T-helper 1 cell treated with Interleukin-12 subunit alpha and Interleukin-12 subunit beta and Interleukin-4 antibody, amounts not matched to agents 30 μg/mL and 1 μg/mL, for 36 hours (primary cell): ENCODE data around the gene CIBAR2.

Source experiments
- H3K27ac Mint-ChIP-seq: one replicate; pipeline ENCODE4 v1.8.0; 2021; ENCODE audit warnings: mild to moderate bottlenecking, mixed read lengths
- H3K27me3 Mint-ChIP-seq: one replicate; pipeline ENCODE4 v1.8.0; 2021; ENCODE audit warnings: low read depth, mixed read lengths
- H3K36me3 Mint-ChIP-seq: one replicate; pipeline ENCODE4 v1.8.0; 2021; ENCODE audit warnings: low read depth, mixed read lengths
- H3K4me1 Mint-ChIP-seq: one replicate; pipeline ENCODE4 v1.8.0; 2021; ENCODE audit warnings: low read depth, mixed read lengths
- H3K4me3 Mint-ChIP-seq: one replicate; pipeline ENCODE4 v1.8.0; 2021; ENCODE audit warnings: mild to moderate bottlenecking, moderate library complexity, mixed read lengths
- H3K9me3 Mint-ChIP-seq: one replicate; pipeline ENCODE4 v1.8.0; 2021; ENCODE audit warnings: mixed read lengths

CIBAR2 gene

GRCh38 chr16:85079785-85080570, 32.3 kb downstream of the CIBAR2 start:
- Mint-ChIP-seq H3K27me3 (no peaks in the 10 kb centered on the region), H3K36me3 (peaks cover 8% of the 10 kb centered on the region), H3K4me1 (peaks cover 1% of the 10 kb centered on the region), H3K9me3 (no peaks in the 10 kb centered on the region), H3K27ac (no peak overlapping the region), H3K4me3 (no peak overlapping the region)

GRCh38 chr16:85078952-85079351, 33.3 kb downstream of the CIBAR2 start:
- Mint-ChIP-seq H3K9me3 (no peaks in the 10 kb centered on the region), H3K36me3 (peaks cover 8% of the 10 kb centered on the region), H3K27ac (no peak overlapping the region), H3K27me3 (no peaks in the 10 kb centered on the region), H3K4me1 (peaks cover 1% of the 10 kb centered on the region), H3K4me3 (no peak overlapping the region)

- Mint-ChIP-seq H3K4me1 (peaks cover 1% of the 10 kb centered on the region), H3K36me3 (peaks cover 8% of the 10 kb centered on the region), H3K27ac (no peak overlapping the region), H3K27me3 (no peaks in the 10 kb centered on the region), H3K4me3 (no peak overlapping the region), H3K9me3 (no peaks in the 10 kb centered on the region)
These were observed 34.0 kb downstream of the CIBAR2 start for GRCh38 chr16:85078226-85078625.

GRCh38 chr16:85077576-85078125, 34.6 kb downstream of the CIBAR2 start:
- Mint-ChIP-seq H3K4me1 (no peaks in the 10 kb centered on the region), H3K9me3 (no peaks in the 10 kb centered on the region), H3K4me3 (no peak overlapping the region), H3K36me3 (peaks cover 8% of the 10 kb centered on the region), H3K27ac (no peak overlapping the region), H3K27me3 (no peaks in the 10 kb centered on the region)

GRCh38 chr16:85077039-85077438, 35.2 kb downstream of the CIBAR2 start:
- H3K27me3 Mint-ChIP-seq: no peaks in the 10 kb centered on the region
- H3K4me3 Mint-ChIP-seq: no peak overlapping the region
- H3K36me3 Mint-ChIP-seq: peaks cover 8% of the 10 kb centered on the region
- H3K9me3 Mint-ChIP-seq: no peaks in the 10 kb centered on the region
- no peak overlapping the region for H3K27ac Mint-ChIP-seq
- H3K4me1 Mint-ChIP-seq: no peaks in the 10 kb centered on the region

- no peaks in the 10 kb centered on the region for H3K27me3 Mint-ChIP-seq
- H3K9me3 Mint-ChIP-seq: no peaks in the 10 kb centered on the region
- peaks cover 12% of the 10 kb centered on the region for H3K36me3 Mint-ChIP-seq
- no peak overlapping the region for H3K4me3 Mint-ChIP-seq
- no peaks in the 10 kb centered on the region for H3K4me1 Mint-ChIP-seq
- no peak overlapping the region for H3K27ac Mint-ChIP-seq
These were observed 36.9 kb downstream of the CIBAR2 start for GRCh38 chr16:85075236-85075924.

GRCh38 chr16:85074225-85074914, 37.9 kb downstream of the CIBAR2 start:
- no peaks in the 10 kb centered on the region for H3K27me3 Mint-ChIP-seq
- no peak overlapping the region for H3K27ac Mint-ChIP-seq
- H3K36me3 Mint-ChIP-seq: peaks cover 12% of the 10 kb centered on the region
- no peaks in the 10 kb centered on the region for H3K4me1 Mint-ChIP-seq
- no peaks in the 10 kb centered on the region for H3K9me3 Mint-ChIP-seq
- H3K4me3 Mint-ChIP-seq: no peak overlapping the region

- H3K27me3 Mint-ChIP-seq: no peaks in the 10 kb centered on the region
- H3K36me3 Mint-ChIP-seq: peaks cover 12% of the 10 kb centered on the region
- H3K4me1 Mint-ChIP-seq: no peaks in the 10 kb centered on the region
- no peak overlapping the region for H3K27ac Mint-ChIP-seq
- no peaks in the 10 kb centered on the region for H3K9me3 Mint-ChIP-seq
- H3K4me3 Mint-ChIP-seq: no peak overlapping the region
These were observed 39.3 kb downstream of the CIBAR2 start for GRCh38 chr16:85072947-85073346.

GRCh38 chr16:85072076-85072860, 40.0 kb downstream of the CIBAR2 start:
- peaks cover 10% of the 10 kb centered on the region for H3K36me3 Mint-ChIP-seq
- no peak overlapping the region for H3K27ac Mint-ChIP-seq
- H3K9me3 Mint-ChIP-seq: no peaks in the 10 kb centered on the region
- no peaks in the 10 kb centered on the region for H3K27me3 Mint-ChIP-seq
- no peak overlapping the region for H3K4me3 Mint-ChIP-seq
- H3K4me1 Mint-ChIP-seq: no peaks in the 10 kb centered on the region

GRCh38 chr16:85069171-85069570, 43.1 kb downstream of the CIBAR2 start:
- Mint-ChIP-seq H3K9me3 (no peaks in the 10 kb centered on the region), H3K4me1 (no peaks in the 10 kb centered on the region), H3K36me3 (peaks cover 5% of the 10 kb centered on the region), H3K27ac (no peak overlapping the region), H3K4me3 (no peak overlapping the region), H3K27me3 (no peaks in the 10 kb centered on the region)

GRCh38 chr16:85068746-85069145, 43.5 kb downstream of the CIBAR2 start:
- no peak overlapping the region for H3K27ac Mint-ChIP-seq
- no peaks in the 10 kb centered on the region for H3K27me3 Mint-ChIP-seq
- H3K4me1 Mint-ChIP-seq: no peaks in the 10 kb centered on the region
- no peaks in the 10 kb centered on the region for H3K9me3 Mint-ChIP-seq
- H3K36me3 Mint-ChIP-seq: peaks cover 5% of the 10 kb centered on the region
- no peak overlapping the region for H3K4me3 Mint-ChIP-seq

GRCh38 chr16:85067426-85067825, 44.8 kb downstream of the CIBAR2 start:
- H3K4me1 Mint-ChIP-seq: no peaks in the 10 kb centered on the region
- H3K36me3 Mint-ChIP-seq: peaks cover 5% of the 10 kb centered on the region
- H3K27ac Mint-ChIP-seq: no peak overlapping the region
- no peak overlapping the region for H3K4me3 Mint-ChIP-seq
- H3K27me3 Mint-ChIP-seq: no peaks in the 10 kb centered on the region
- no peaks in the 10 kb centered on the region for H3K9me3 Mint-ChIP-seq

GRCh38 chr16:85067024-85067423, 45.2 kb downstream of the CIBAR2 start:
- Mint-ChIP-seq H3K4me1 (no peaks in the 10 kb centered on the region), H3K9me3 (no peaks in the 10 kb centered on the region), H3K27me3 (no peaks in the 10 kb centered on the region), H3K4me3 (no peak overlapping the region), H3K27ac (no peak overlapping the region), H3K36me3 (peaks cover 5% of the 10 kb centered on the region)

- H3K36me3 Mint-ChIP-seq: peaks cover 5% of the 10 kb centered on the region
- H3K4me3 Mint-ChIP-seq: no peak overlapping the region
- no peaks in the 10 kb centered on the region for H3K4me1 Mint-ChIP-seq
- no peaks in the 10 kb centered on the region for H3K27me3 Mint-ChIP-seq
- H3K27ac Mint-ChIP-seq: no peak overlapping the region
- no peaks in the 10 kb centered on the region for H3K9me3 Mint-ChIP-seq
These were observed 45.9 kb downstream of the CIBAR2 start for GRCh38 chr16:85066346-85066885.
